ENCODE measurements around the gene RUNX3. TPM values are rescaled to one million over a fixed set of nuclear protein-coding genes. Genes with fewer than 3 reads are reported as not detected.

Gene RUNX3
- total RNA-seq, 1 experiment from 2014 or later, result 1.1 TPM

GRCh38 chr1:24895511-24895910, 34.6 kb downstream of the RUNX3 start:
- Histone ChIP-seq H3K9me3 (no peaks in the 10 kb centered on the region), H3K4me3 (ENCODE audit: low read depth, low read length) (no peak overlapping the region), H3K27me3 (replicated peaks; ENCODE audit: control insufficient read depth, insufficient read depth, low read length) (no peaks in the 10 kb centered on the region), H3K36me3 (ENCODE audit: control insufficient read depth, insufficient read depth, low read length) (no peaks in the 10 kb centered on the region), H3K4me1 (no peaks in the 10 kb centered on the region)
- no peak overlapping the region for H3K4me3 Mint-ChIP-seq (ENCODE audit: unreplicated experiment)
- no peak overlapping the region for H3K27ac Mint-ChIP-seq (ENCODE audit: unreplicated experiment)
- no peak for DNase-seq
- no peak for TF ChIP-seq CTCF (IDR thresholded peaks at IDR 0.05; ENCODE audit: insufficient read depth in 1 of 2, low read depth in 1 of 2, low read length in 1 of 2, severe bottlenecking in 1 of 2, unreplicated experiment in 1 of 2)
- H3K27me3 Mint-ChIP-seq (ENCODE audit: insufficient read depth, unreplicated experiment), result no peaks in the 10 kb centered on the region
- H3K4me1 Mint-ChIP-seq (ENCODE audit: low read depth, unreplicated experiment), result no peaks in the 10 kb centered on the region
- BruUV-seq (replicated peaks), result no TSS peak
- no peaks in the 10 kb centered on the region for H3K36me3 Mint-ChIP-seq (ENCODE audit: insufficient read depth, unreplicated experiment)
- intact Hi-C loops (cut with micrococcal nuclease; ENCODE audit: unreplicated experiment), result loop anchor here (5.0 kb wide), 1 partner anchor 33 kb away; no protein-coding TSS in a partner anchor
- CTCF ChIA-PET, result no interaction called here
- H3K9me3 Mint-ChIP-seq (ENCODE audit: unreplicated experiment), result peaks cover 9% of the 10 kb centered on the region
- POLR2A ChIA-PET, result no interaction called here

GRCh38 chr1:24894002-24894401, 36.1 kb downstream of the RUNX3 start:
- Histone ChIP-seq H3K36me3 (ENCODE audit: control insufficient read depth, insufficient read depth, low read length) (no peaks in the 10 kb centered on the region), H3K27me3 (replicated peaks; ENCODE audit: control insufficient read depth, insufficient read depth, low read length) (no peaks in the 10 kb centered on the region), H3K4me3 (ENCODE audit: low read depth, low read length) (no peak overlapping the region), H3K4me1 (no peaks in the 10 kb centered on the region), H3K9me3 (no peaks in the 10 kb centered on the region)
- Mint-ChIP-seq H3K4me3 (ENCODE audit: unreplicated experiment) (no peak overlapping the region), H3K9me3 (ENCODE audit: unreplicated experiment) (peaks cover 9% of the 10 kb centered on the region), H3K27ac (ENCODE audit: unreplicated experiment) (no peak overlapping the region), H3K27me3 (ENCODE audit: insufficient read depth, unreplicated experiment) (no peaks in the 10 kb centered on the region), H3K4me1 (ENCODE audit: low read depth, unreplicated experiment) (no peaks in the 10 kb centered on the region), H3K36me3 (ENCODE audit: insufficient read depth, unreplicated experiment) (no peaks in the 10 kb centered on the region)
- intact Hi-C loops (cut with micrococcal nuclease; ENCODE audit: unreplicated experiment), result no loop called here
- BruUV-seq (replicated peaks), result no TSS peak
- no peak for DNase-seq
- no peak for TF ChIP-seq CTCF (IDR thresholded peaks at IDR 0.05; ENCODE audit: insufficient read depth in 1 of 2, low read depth in 1 of 2, low read length in 1 of 2, severe bottlenecking in 1 of 2, unreplicated experiment in 1 of 2)
- ChIA-PET CTCF (no interaction called here), POLR2A (no interaction called here)

- Histone ChIP-seq H3K9me3 (no peaks in the 10 kb centered on the region), H3K27me3 (replicated peaks; ENCODE audit: control insufficient read depth, insufficient read depth, low read length) (no peaks in the 10 kb centered on the region), H3K36me3 (ENCODE audit: control insufficient read depth, insufficient read depth, low read length) (no peaks in the 10 kb centered on the region), H3K4me3 (ENCODE audit: low read depth, low read length) (no peak overlapping the region), H3K4me1 (no peaks in the 10 kb centered on the region)
- ChIA-PET CTCF (no interaction called here), POLR2A (no interaction called here)
- H3K4me1 Mint-ChIP-seq (ENCODE audit: low read depth, unreplicated experiment), result no peaks in the 10 kb centered on the region
- TF ChIP-seq CTCF (IDR thresholded peaks at IDR 0.05; ENCODE audit: insufficient read depth in 1 of 2, low read depth in 1 of 2, low read length in 1 of 2, severe bottlenecking in 1 of 2, unreplicated experiment in 1 of 2), result no peak
- DNase-seq, result no peak
- H3K27ac Mint-ChIP-seq (ENCODE audit: unreplicated experiment), result no peak overlapping the region
- no TSS peak for BruUV-seq (replicated peaks)
- H3K27me3 Mint-ChIP-seq (ENCODE audit: insufficient read depth, unreplicated experiment), result no peaks in the 10 kb centered on the region
- no peaks in the 10 kb centered on the region for H3K36me3 Mint-ChIP-seq (ENCODE audit: insufficient read depth, unreplicated experiment)
- no peak overlapping the region for H3K4me3 Mint-ChIP-seq (ENCODE audit: unreplicated experiment)
- intact Hi-C loops (cut with micrococcal nuclease; ENCODE audit: unreplicated experiment), result no loop called here
- peaks cover 9% of the 10 kb centered on the region for H3K9me3 Mint-ChIP-seq (ENCODE audit: unreplicated experiment)
Observed at GRCh38 chr1:24893431-24893830, 36.6 kb downstream of the RUNX3 start.

Measured in Caco-2 (cell line).